Measurements from ENCODE around the gene RAB4B.
"Not testable (repeated sequence)": the region's sequence is repeated elsewhere in the genome, so short reads cannot be mapped to it uniquely, and the experiment has no call there.

The RAB4B gene

DNA sequence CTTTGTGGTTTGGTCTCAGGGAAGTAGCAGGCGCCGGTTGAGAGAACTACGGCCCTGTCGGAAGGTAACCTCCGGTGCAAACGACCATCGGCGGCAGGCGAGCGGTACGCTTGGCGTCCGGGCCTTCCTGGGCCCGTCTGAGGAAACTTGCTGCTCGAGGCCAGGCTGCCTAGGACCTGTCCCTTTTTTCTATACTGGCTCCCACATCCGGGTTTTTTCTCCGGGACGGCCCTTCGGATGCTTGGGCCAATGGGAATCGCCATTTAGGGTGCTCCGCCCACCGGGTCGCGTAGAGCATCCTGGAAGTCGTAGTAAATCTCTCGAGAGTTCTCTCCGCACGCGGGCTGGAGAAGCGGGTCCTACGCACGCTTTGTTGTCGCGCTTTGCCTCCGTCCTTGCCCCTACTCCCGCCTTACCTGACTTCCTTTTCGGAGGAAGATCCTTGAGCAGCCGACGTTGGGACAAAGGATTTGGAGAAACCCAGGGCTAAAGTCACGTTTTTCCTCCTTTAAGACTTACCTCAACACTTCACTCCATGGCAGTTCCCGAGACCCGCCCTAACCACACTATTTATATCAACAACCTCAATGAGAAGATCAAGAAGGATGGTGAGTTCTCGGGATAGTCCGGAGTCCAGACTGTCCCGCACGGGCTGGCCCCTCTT is 27.0 kb upstream of the RAB4B start, which contains the start of gene SNRPA:
TSS of gene SNRPA (plus strand) at position 330 of the 664 bp plus-strand sequence. CDS start at position 536, 206 bp downstream.
- peak; percentile 88 for DNase-seq

GRCh38 chr19:40752257-40752781 is 25.7 kb upstream of the RAB4B start:
- DNase-seq: no peak

GRCh38 chr19:40754611-40755247 is 23.3 kb upstream of the RAB4B start:
- no peak for DNase-seq

DNA sequence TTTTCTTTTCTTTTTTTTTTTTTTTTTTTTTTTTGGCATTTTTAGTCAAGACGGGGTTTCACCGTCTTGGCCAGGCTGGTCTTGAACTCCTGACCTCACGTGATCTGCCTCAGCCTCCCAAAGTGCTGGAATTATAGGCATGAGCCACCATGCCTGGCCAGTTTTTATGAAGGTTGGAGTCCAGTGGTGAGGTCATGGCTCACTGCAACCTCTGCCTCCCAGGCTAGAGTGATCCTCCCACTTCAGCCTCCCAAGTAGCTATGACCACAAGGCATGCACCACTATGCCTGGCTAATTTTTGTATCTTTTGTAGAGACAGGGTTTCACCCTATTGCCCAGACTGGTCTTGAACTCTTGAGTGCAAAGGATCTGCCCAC is 22.8 kb upstream of the RAB4B start:
- no peak for DNase-seq

DNA sequence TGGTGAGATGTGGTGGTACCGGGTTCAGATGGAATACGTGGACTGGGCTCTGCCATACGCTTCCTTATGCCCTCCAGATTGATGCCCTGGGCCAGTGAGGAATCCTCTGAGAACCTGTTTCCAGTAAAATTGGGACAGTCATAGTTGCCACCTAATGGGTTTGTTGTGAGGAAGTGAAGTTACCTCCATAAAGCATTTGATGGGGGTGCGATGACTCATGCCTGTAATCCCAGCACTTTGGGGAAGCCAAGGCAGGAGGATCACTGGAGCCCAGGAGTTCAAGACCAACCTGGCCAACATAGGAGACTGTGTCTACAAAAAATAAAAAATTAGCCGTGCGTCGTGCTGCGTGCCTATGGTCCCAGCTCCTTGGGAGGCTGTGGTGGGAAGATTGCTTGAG is 22.3 kb upstream of the RAB4B start:
- DNase-seq: no peak

DNA sequence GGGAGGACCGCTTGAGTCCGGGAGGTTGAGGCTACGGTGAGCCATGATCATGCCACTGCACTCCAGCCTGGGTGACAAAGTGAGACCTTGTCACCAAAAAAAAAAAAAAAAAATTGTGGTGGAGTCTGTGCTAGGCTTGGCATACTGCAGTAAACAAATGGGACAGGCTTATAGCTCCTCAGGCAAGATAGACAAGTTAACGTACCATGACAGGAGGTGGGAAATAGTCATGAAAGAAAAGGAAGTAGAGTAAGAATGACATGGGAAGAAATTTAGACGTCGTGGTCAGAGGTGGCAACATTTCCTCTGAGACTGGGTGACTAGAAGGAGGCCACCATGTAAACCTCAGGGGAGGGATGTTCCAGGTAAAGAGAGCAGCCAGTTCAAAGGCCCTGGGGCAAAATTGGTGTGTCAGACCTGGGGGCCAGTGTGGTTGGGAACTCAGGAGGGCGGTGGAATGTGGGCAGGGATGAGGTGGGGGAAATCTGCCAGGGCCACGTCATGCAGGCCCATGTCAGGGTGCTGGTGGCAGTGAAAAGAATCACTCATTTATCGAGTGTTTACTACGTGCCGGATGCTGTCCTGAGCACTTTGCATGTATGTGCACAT is 21.4 kb upstream of the RAB4B start:
- DNase-seq: no peak

- DNase-seq: no peak
Measured at GRCh38 chr19:40758491-40758890, 19.6 kb upstream of the RAB4B start.

- no peak for DNase-seq
Measured at GRCh38 chr19:40759352-40759751, 18.7 kb upstream of the RAB4B start.

DNA sequence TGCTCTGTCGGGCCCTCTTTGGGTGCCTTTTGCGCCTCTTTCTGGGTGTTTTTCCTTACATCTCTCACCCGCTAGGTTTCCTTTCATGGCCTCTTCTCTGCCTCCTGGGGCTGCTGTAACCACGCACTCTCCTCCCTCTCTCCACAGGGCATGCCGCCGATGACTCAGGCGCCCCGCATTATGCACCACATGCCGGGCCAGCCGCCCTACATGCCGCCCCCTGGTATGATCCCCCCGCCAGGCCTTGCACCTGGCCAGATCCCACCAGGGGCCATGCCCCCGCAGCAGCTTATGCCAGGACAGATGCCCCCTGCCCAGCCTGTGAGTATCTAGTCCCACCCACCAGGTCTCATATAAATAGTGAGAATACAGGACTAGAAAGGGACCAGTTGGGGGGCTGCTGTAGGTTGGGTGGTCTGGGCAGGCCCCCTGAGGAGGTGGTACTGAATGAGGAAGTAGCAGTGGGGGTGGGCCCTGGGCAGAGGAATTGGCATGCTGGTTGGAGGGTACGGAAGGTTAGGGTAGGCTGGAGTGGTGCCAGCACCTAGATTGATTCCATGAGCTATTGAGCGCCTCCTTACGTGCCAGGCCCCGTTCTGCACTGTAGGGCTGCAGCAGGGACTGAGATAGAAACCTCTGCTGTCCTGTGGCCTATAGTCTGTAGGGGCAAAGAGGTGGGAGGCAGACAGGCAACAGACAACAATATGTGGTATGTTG is 15.1 kb upstream of the RAB4B start:
- no peak for DNase-seq

GRCh38 chr19:40763526-40763925 is 14.5 kb upstream of the RAB4B start:
- DNase-seq: no peak

DNA sequence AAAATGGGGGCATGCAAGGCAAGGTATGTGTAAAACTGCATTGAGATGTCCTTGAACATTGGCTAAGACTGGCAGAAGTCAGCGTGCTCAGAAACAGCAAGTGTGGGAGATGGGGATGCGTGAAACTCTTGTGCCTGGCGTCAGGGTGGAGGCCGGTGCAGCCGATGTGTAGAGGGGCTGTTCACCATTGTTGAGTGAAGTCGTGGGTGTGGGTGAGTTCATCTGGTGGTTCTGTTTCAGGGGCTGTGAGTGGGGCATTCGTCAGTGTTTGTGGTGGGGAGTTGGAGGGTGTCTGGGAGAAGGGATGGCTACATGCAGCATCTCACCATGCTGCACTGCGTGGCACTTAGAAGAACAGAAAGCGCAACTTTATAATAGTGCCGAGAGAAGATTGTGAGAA is 14.1 kb upstream of the RAB4B start:
- DNase-seq: no peak

DNA sequence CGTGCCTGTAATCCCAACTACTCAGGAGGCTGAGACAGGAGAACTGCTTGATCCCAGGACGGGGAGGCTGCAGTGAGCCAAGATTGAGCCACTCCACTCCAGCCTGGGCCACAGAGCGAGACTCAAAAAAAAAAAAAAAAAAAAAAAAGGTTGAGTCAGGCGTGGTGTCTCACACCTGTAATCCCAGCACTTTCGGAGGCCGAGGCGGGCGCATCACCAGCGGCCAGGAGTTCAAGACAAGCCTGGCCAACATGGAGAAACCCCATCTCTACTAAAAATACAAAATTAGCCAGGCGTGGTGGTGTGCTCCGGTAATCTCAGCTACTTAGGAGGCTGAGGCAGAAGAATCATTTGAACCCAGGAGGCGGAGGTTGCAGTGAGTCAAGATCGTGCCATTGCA is 11.7 kb upstream of the RAB4B start:
- DNase-seq: not testable (repeated sequence)

DNA sequence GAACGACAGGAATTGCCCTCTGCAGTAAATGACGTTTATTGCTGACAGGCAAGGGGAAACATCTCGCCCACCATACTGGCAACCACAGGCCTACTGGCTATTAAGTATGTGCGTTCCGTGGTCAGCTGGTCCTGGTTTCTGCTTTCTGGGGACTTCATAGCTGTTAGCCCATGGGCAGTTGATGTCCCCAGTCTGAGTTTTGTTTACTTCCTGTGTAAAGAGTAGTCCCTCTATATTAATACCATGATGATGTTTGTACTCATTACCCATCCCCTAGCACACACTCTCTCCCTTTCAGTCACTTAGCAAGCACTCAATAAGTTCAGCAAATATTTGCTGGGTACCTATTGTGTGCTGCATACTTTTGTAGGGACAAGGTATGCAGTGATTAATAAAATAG is 9.2 kb upstream of the RAB4B start:
- DNase-seq: no peak

- not testable (repeated sequence) for DNase-seq
Measured at GRCh38 chr19:40771101-40771862, 6.8 kb upstream of the RAB4B start.

- DNase-seq: no peak
Measured at GRCh38 chr19:40774916-40775631, 3.0 kb upstream of the RAB4B start, which contains the start of gene MIA. MIA (plus strand) TSS chr19:40775521; CDS start chr19:40775543, 22 bp downstream.

- no peak for DNase-seq
Measured at GRCh38 chr19:40775632-40776022, 2.4 kb upstream of the RAB4B start.

DNA sequence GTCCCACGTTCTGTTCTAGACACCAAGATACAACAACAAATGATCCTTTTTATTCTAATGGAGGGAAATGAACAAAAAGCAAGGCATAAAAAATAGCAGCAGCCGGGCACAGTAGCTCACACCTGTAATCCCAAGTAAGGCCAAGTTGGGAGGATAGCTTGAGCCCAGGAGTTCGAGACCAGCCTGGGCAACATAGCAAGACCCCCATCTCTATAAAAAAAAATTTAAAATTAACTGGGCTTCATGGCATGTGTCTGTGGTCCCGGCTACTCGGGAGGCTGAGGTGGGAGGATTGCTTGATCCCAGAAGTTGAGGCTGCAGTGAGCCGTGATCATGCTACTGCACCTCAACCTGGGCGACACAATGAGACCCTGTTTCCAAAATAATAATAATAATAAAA is 1.7 kb upstream of the RAB4B start:
- no peak for DNase-seq

DNA sequence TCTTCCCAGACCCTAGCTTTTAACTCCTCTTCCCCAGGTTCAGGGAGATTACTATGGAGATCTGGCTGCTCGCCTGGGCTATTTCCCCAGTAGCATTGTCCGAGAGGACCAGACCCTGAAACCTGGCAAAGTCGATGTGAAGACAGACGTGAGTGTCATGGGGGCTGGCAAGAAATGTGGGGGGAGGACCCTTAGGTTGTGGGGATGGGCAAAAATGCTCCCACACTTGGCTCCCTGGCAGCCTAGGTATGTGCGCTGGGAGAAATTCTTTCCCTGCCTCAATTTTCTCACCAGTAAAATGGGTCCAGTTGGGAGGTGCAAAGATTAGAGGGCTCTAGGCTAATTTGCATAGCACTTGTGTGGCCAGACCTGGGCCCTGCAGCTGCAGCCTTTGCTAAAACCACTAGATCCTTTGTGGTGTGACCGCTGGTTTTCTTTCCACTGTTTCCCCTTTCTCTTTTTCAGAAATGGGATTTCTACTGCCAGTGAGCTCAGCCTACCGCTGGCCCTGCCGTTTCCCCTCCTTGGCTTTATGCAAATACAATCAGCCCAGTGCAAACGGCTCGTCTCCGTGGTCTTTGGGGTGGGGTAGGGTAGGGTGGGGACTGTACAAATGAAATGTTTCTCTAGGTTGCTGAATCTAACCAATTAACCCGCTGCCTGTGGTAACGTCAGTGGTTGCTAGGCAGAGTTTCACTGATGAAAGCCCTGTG is 959 bp upstream of the RAB4B start:
- peak; percentile 72 for DNase-seq

GRCh38 chr19:40777645-40777936 is 456 bp upstream of the RAB4B start:
- DNase-seq: no peak

DNA sequence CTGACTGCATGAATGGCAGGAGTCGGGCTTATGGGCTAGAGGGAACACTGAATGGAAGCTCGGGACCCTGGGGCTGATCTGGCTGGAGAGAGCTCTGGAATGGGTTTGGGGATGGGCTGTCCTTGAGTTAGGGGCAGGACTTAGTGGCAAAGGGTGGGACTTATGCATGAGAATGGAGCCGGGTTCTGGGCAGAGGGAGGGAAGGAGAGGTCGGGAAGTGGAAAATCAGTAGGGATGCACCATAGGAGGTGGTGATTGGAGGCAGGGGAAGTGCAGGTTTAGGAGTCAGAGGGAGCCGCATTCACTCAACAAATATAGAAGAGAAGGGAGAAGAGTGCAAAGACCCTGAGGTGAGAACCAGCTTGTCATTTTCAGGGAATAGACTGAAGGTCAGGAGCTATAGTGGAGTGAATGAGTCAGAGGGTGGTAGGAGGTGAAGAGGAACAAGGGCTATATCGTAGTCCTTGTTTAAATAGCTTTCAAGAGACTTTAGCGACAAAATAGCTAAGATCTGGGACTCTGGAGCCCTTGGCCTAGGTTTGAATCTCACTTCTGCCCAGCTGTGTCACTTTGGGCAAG is 748 bp downstream of the RAB4B start:
- no peak for DNase-seq

GRCh38 chr19:40780582-40780981 is 2.5 kb downstream of the RAB4B start:
- no peak for DNase-seq

Data from NCI-H1048 (cell line).